A673 (cell line): ENCODE results near the gene CP.

Experiments
- CTCF ChIP-seq: fragments of 300-800, 200-600 bp; sonication (generic); conservative IDR thresholded peaks from 2 replicates; pipeline ENCODE4 v1.5.1; 2017; ENCODE audit warnings: low read depth, mild to moderate bottlenecking, antibody characterized with exemption, low read length, moderate library complexity, mixed read lengths
- EZH2 ChIP-seq: fragments of 200-600 bp; sonication (generic); IDR thresholded peaks from 2 replicates; pipeline ENCODE4 v1.6.1; 2017; ENCODE audit warnings: borderline replicate concordance, low read depth, mild to moderate bottlenecking, mixed read lengths, antibody characterized with exemption, low read length; ENCODE audit not compliant: poor library complexity, severe bottlenecking

GRCh38 chr3:149145974-149146373 is 75.7 kb downstream of the CP start:
- TF ChIP-seq CTCF, result no peak
- no peak for TF ChIP-seq EZH2
